HEK293 (cell line): Measurements from ENCODE around the gene EED.

Experiments used
- CTCF ChIA-PET: fragments of 350-600 bp; formaldehyde crosslinking; extraction: SDS; loops from one replicate; lab custom pipeline; 2021; ENCODE audit warnings: antibody characterized with exemption; lab: Yijun Ruan, JAX
- POLR2A ChIA-PET: fragments of 300-600 bp; formaldehyde crosslinking; extraction: SDS; loops from one replicate; lab custom pipeline; 2020; ENCODE audit warnings: antibody characterized with exemption, inconsistent platforms; lab: Yijun Ruan, JAX
- H3K27ac ChIP-seq: fragments of 200-500 bp; sonication (Bioruptor generic); 2 replicates; pipeline ENCODE4 v1.5.1; 2014; ENCODE audit warnings: low read depth, low read length, control low read depth, inconsistent platforms; ENCODE audit errors: extremely low read depth
- H3K36me3 ChIP-seq, 2 experiments: fragments of 200-500 bp in 1 of 2; sonication (Bioruptor generic) in 1 of 2; 1 replicate in 1 of 2; 2 replicates in 1 of 2; pipeline ENCODE4 v1.5.1; 2014 to 2017; ENCODE audit warnings: inconsistent platforms in 2 of 2, low read length in 2 of 2; ENCODE audit not compliant: control insufficient read depth in 2 of 2, insufficient read depth in 1 of 2
- H3K4me1 ChIP-seq: fragments of 200-500 bp; sonication (Bioruptor generic); 2 replicates; pipeline ENCODE4 v1.5.1; 2014; ENCODE audit warnings: mild to moderate bottlenecking, low read length, inconsistent platforms; ENCODE audit not compliant: control insufficient read depth, insufficient read depth
- H3K4me3 ChIP-seq: 2 replicates; pipeline ENCODE4 v1.5.1; 2011; ENCODE audit warnings: low read depth, mild to moderate bottlenecking, control low read depth, low read length, moderate library complexity
- H3K9me3 ChIP-seq: fragments of 200-500 bp; sonication (Bioruptor generic); 2 replicates; pipeline ENCODE4 v1.5.1; 2014; ENCODE audit warnings: low read depth, low read length, inconsistent platforms; ENCODE audit not compliant: control insufficient read depth, insufficient read depth
- KLF16 ChIP-seq: fragments of 450-650 bp; formaldehyde crosslinking; IDR thresholded peaks from 2 replicates; pipeline ENCODE4 v1.5.1; 2017; ENCODE audit warnings: missing biosample characterization, missing genetic modification characterization
- REPIN1 ChIP-seq: fragments of 450-650 bp; formaldehyde crosslinking; IDR thresholded peaks from 2 replicates; pipeline ENCODE4 v1.5.1; 2017; ENCODE audit warnings: missing biosample characterization, missing genetic modification characterization, low read depth
- ZBTB10 ChIP-seq: fragments of 450-650 bp; formaldehyde crosslinking; IDR thresholded peaks from 2 replicates; pipeline ENCODE4 v1.5.1; 2016; ENCODE audit warnings: missing biosample characterization, missing genetic modification characterization
- ZBTB17 ChIP-seq: fragments of 450-650 bp; formaldehyde crosslinking; IDR thresholded peaks from 2 replicates; pipeline ENCODE4 v1.5.1; 2016; ENCODE audit warnings: missing biosample characterization, missing genetic modification characterization
- ZNF121 ChIP-seq: fragments of 450-650 bp; formaldehyde crosslinking; IDR thresholded peaks from 2 replicates; pipeline ENCODE4 v1.5.1; 2016; ENCODE audit warnings: missing biosample characterization, missing genetic modification characterization
- ZNF157 ChIP-seq: fragments of 450-650 bp; formaldehyde crosslinking; IDR thresholded peaks from 2 replicates; pipeline ENCODE4 v1.5.1; 2016; ENCODE audit warnings: missing biosample characterization, missing genetic modification characterization
- ZNF324 ChIP-seq: fragments of 450-650 bp; formaldehyde crosslinking; IDR thresholded peaks from 2 replicates; pipeline ENCODE4 v1.5.1; 2016; ENCODE audit warnings: missing biosample characterization, missing genetic modification characterization
- ZNF391 ChIP-seq: fragments of 450-650 bp; formaldehyde crosslinking; IDR thresholded peaks from 2 replicates; pipeline ENCODE4 v1.5.1; 2016; ENCODE audit warnings: low read depth, missing biosample characterization, missing genetic modification characterization, borderline replicate concordance
- ZNF394 ChIP-seq: fragments of 450-650 bp; formaldehyde crosslinking; IDR thresholded peaks from 2 replicates; pipeline ENCODE4 v1.5.1; 2016; ENCODE audit warnings: missing biosample characterization, missing genetic modification characterization, mild to moderate bottlenecking, moderate library complexity, borderline replicate concordance
- ZNF416 ChIP-seq: fragments of 450-650 bp; formaldehyde crosslinking; IDR thresholded peaks from 2 replicates; pipeline ENCODE4 v1.5.1; 2016; ENCODE audit warnings: missing biosample characterization, missing genetic modification characterization
- ZNF510 ChIP-seq: fragments of 450-650 bp; formaldehyde crosslinking; IDR thresholded peaks from 2 replicates; pipeline ENCODE4 v1.5.1; 2018; ENCODE audit warnings: mild to moderate bottlenecking, missing genetic modification characterization, missing biosample characterization; ENCODE audit not compliant: insufficient replicate concordance
- ZNF521 ChIP-seq: fragments of 450-650 bp; formaldehyde crosslinking; IDR thresholded peaks from 2 replicates; pipeline ENCODE4 v1.5.1; 2017; ENCODE audit warnings: missing biosample characterization, mild to moderate bottlenecking, missing genetic modification characterization
- ZNF624 ChIP-seq: fragments of 450-650 bp; formaldehyde crosslinking; IDR thresholded peaks from 2 replicates; pipeline ENCODE4 v1.5.1; 2017; ENCODE audit warnings: missing biosample characterization, missing genetic modification characterization
- ZSCAN16 ChIP-seq: fragments of 450-650 bp; formaldehyde crosslinking; IDR thresholded peaks from 2 replicates; pipeline ENCODE4 v1.5.1; 2016; ENCODE audit warnings: missing biosample characterization, missing genetic modification characterization
- TF ChIP-seq, protein P1 (sequence below): fragments of 450-650 bp; IDR thresholded peaks from 2 replicates; pipeline ENCODE4 v1.5.1; 2018; ENCODE audit warnings: missing biosample characterization, missing genetic modification characterization

The EED gene

GRCh38 chr11:86292912-86293616, 48.5 kb downstream of the EED start:
- Histone ChIP-seq H3K4me1 (no peaks in the 10 kb centered on the region), H3K4me3 (no peak overlapping the region), H3K36me3 (no peaks in the 10 kb centered on the region), H3K27ac (no peak overlapping the region), H3K9me3 (no peaks in the 10 kb centered on the region)
- CTCF ChIA-PET, result interaction anchor here (0.8 to 2.2 kb wide), 4 partner anchors 7 to 438 kb away, joined by 5 to 13 read pairs (median 8); partner anchors contain the start of gene CCDC83
- TF ChIP-seq ZBTB17 (no peak), ZNF394 (tag by site-specific recombination) (no peak), ZBTB10 (tag by site-specific recombination) (no peak), ZNF416 (tag by site-specific recombination) (no peak), ZNF121 (tag by site-specific recombination) (no peak), ZNF624 (tag by site-specific recombination) (no peak), ZNF521 (tag by site-specific recombination) (no peak), KLF16 (tag by site-specific recombination) (no peak), ZNF510 (tag by site-specific recombination) (no peak)
- TF ChIP-seq, protein P1, sequence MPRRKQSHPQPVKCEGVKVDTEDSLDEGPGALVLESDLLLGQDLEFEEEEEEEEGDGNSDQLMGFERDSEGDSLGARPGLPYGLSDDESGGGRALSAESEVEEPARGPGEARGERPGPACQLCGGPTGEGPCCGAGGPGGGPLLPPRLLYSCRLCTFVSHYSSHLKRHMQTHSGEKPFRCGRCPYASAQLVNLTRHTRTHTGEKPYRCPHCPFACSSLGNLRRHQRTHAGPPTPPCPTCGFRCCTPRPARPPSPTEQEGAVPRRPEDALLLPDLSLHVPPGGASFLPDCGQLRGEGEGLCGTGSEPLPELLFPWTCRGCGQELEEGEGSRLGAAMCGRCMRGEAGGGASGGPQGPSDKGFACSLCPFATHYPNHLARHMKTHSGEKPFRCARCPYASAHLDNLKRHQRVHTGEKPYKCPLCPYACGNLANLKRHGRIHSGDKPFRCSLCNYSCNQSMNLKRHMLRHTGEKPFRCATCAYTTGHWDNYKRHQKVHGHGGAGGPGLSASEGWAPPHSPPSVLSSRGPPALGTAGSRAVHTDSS (tag by site-specific recombination), result no peak
- POLR2A ChIA-PET, result no interaction called here

DNA sequence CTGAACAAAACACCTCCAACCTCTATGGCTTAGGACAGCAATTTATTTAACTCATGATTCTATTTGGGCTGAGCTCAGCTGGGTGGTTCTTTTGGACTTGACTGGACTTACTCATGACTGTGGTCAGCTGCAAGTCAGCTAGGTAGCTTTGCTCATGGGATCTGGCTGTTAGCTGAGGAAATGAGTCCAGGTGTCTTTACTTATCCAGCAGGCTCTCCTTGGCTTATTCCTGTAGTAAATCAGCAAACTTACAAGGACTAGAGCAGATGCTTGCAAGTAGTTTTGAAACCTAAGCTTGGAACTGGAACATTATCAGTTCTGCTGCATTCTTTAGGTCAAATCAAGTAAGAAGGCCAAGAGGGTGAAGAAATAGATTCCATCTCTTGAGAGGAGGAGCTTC, 49.5 kb downstream of the EED start:
- H3K27ac ChIP-seq, result no peak overlapping the region
- no peaks in the 10 kb centered on the region for H3K36me3 ChIP-seq
- no peaks in the 10 kb centered on the region for H3K9me3 ChIP-seq
- no peaks in the 10 kb centered on the region for H3K4me1 ChIP-seq
- CTCF ChIA-PET, result interaction anchor here (0.7 to 1.3 kb wide), 4 partner anchors 9 to 439 kb away, joined by 3 to 5 read pairs (median 4); partner anchors contain the start of gene CCDC83
- TF ChIP-seq ZNF324 (no peak), ZSCAN16 (tag by site-specific recombination) (no peak), REPIN1 (no peak), ZNF391 (tag by site-specific recombination) (no peak)
- POLR2A ChIA-PET, result no interaction called here
- H3K4me3 ChIP-seq, result no peak overlapping the region

- H3K4me3 ChIP-seq, result peak overlapping the region; percentile 92
- POLR2A ChIA-PET, result no interaction called here
Measured at GRCh38 chr11:86301742-86302091, 57.2 kb downstream of the EED start.

More at GRCh38 chr11:86301742-86302091, 57.2 kb downstream of the EED start:
- CTCF ChIA-PET, result interaction anchor here (1.9 kb wide), 1 partner anchor 10 kb away, joined by 6 read pairs; no protein-coding TSS in a partner anchor
- Histone ChIP-seq H3K9me3 (no peaks in the 10 kb centered on the region), H3K27ac (no peak overlapping the region), H3K4me1 (no peaks in the 10 kb centered on the region; the same call in 1 of the 2 replicates), H3K36me3 (peaks cover 0 to 5% of the 10 kb centered on the region in 2 experiments; a peak in 2 of 3 replicates)
- TF ChIP-seq ZBTB10 (tag by site-specific recombination), result no peak
- TF ChIP-seq ZNF157, result no peak
